Epithelial cell of esophagus (primary cell): ENCODE results near the gene RNU1-1.
A peak's percentile ranks its signal among the peaks of the same experiment; 100 is the strongest.
"Not testable (repeated sequence)": the region's sequence is repeated elsewhere in the genome, so short reads cannot be mapped to it uniquely, and the experiment has no call there.

Experiments used
- DNase-seq: peaks from one replicate; pipeline ENCODE4 v3.0.0; 2010; ENCODE audit warnings: low read depth
- H3K4me3 ChIP-seq: 2 replicates; pipeline ENCODE4 v1.5.1; 2011; ENCODE audit warnings: mild to moderate bottlenecking, low read length, control low read depth
- CTCF ChIP-seq: IDR thresholded peaks from 2 replicates; pipeline ENCODE4 v1.5.1; 2011; ENCODE audit warnings: low read depth, mild to moderate bottlenecking, low read length, control low read depth, inconsistent platforms; ENCODE audit not compliant: insufficient read depth; ENCODE audit errors: missing control alignments

Gene RNU1-1

GRCh38 chr1:16528338-16528737, 14.3 kb upstream of the RNU1-1 start:
- H3K4me3 ChIP-seq, DNase-seq: not testable (repeated sequence)

GRCh38 chr1:16525769-16526168, 11.7 kb upstream of the RNU1-1 start:
- not testable (repeated sequence) for H3K4me3 ChIP-seq
- DNase-seq, result peak; percentile 52

- not testable (repeated sequence) for H3K4me3 ChIP-seq, DNase-seq
Observed at GRCh38 chr1:16521679-16522078, 7.6 kb upstream of the RNU1-1 start.

- no peak overlapping the region for H3K4me3 ChIP-seq
- DNase-seq, result no peak
- no peak for TF ChIP-seq CTCF
Observed at GRCh38 chr1:16521288-16521583, 7.2 kb upstream of the RNU1-1 start.

- not testable (repeated sequence) for DNase-seq, H3K4me3 ChIP-seq
Observed at GRCh38 chr1:16520435-16521287, 6.6 kb upstream of the RNU1-1 start.

GRCh38 chr1:16519255-16519951, 5.3 kb upstream of the RNU1-1 start:
- not testable (repeated sequence) for DNase-seq, H3K4me3 ChIP-seq

- DNase-seq, H3K4me3 ChIP-seq: not testable (repeated sequence)
Observed at GRCh38 chr1:16518913-16519254, 4.8 kb upstream of the RNU1-1 start.

GRCh38 chr1:16516694-16517410, 2.8 kb upstream of the RNU1-1 start:
- not testable (repeated sequence) for H3K4me3 ChIP-seq, DNase-seq

- not testable (repeated sequence) for H3K4me3 ChIP-seq
- DNase-seq, result peak; percentile 86
Observed at GRCh38 chr1:16513412-16514106, 526 bp downstream of the RNU1-1 start.

GRCh38 chr1:16512624-16513411, 1.3 kb downstream of the RNU1-1 start:
- DNase-seq, result not testable (repeated sequence)

GRCh38 chr1:16511926-16512325, 2.2 kb downstream of the RNU1-1 start:
- DNase-seq, H3K4me3 ChIP-seq: not testable (repeated sequence)

More at GRCh38 chr1:16512624-16513411, 1.3 kb downstream of the RNU1-1 start:
- H3K4me3 ChIP-seq, result not testable (repeated sequence)

GRCh38 chr1:16508861-16509445, 5.1 kb downstream of the RNU1-1 start:
- H3K4me3 ChIP-seq, result not testable (repeated sequence)
- DNase-seq, result peak; percentile 39

- DNase-seq, H3K4me3 ChIP-seq: not testable (repeated sequence)
Observed at GRCh38 chr1:16506364-16507136, 7.5 kb downstream of the RNU1-1 start.

GRCh38 chr1:16505870-16506269, 8.2 kb downstream of the RNU1-1 start:
- DNase-seq, H3K4me3 ChIP-seq: not testable (repeated sequence)
